Fibroblast of pulmonary artery (primary cell): Measurements from ENCODE around the gene TRIO.

Experiments
- DNase-seq: peaks from one replicate; pipeline ENCODE4 v3.0.0-alpha.2; 2010; ENCODE audit warnings: low read depth
- H3K4me3 ChIP-seq: replicated peaks from 2 replicates; pipeline ENCODE4 v1.5.1; 2011; ENCODE audit warnings: low read depth, mild to moderate bottlenecking, control low read depth, low read length, moderate library complexity
- TF ChIP-seq, protein P1 (sequence below): IDR thresholded peaks from 2 replicates; pipeline ENCODE4 v1.5.1; 2011; ENCODE audit warnings: mild to moderate bottlenecking, control low read depth, low read length, inconsistent platforms; ENCODE audit errors: missing control alignments

The TRIO gene

DNA sequence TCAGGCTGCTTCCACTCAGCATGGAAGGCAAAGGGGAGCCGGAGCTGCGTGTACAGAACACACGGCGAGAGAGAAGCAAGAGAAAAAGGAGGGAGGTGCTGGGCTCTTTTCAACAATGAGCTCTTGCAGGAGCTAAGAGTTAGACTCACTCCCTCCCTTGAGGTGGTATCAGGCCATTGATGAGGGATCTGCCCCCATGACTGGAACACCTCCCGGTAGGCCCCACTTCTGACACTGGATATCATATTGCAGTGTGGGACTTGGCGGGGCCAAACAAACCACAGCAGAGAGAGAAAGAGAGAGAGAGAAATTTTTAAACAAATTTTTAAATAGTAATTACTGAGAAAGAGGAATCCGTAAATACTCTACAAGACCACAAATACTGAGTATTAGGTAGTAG is 182.2 kb downstream of the TRIO start:
- H3K4me3 ChIP-seq: no peak overlapping the region
- TF ChIP-seq, protein P1, sequence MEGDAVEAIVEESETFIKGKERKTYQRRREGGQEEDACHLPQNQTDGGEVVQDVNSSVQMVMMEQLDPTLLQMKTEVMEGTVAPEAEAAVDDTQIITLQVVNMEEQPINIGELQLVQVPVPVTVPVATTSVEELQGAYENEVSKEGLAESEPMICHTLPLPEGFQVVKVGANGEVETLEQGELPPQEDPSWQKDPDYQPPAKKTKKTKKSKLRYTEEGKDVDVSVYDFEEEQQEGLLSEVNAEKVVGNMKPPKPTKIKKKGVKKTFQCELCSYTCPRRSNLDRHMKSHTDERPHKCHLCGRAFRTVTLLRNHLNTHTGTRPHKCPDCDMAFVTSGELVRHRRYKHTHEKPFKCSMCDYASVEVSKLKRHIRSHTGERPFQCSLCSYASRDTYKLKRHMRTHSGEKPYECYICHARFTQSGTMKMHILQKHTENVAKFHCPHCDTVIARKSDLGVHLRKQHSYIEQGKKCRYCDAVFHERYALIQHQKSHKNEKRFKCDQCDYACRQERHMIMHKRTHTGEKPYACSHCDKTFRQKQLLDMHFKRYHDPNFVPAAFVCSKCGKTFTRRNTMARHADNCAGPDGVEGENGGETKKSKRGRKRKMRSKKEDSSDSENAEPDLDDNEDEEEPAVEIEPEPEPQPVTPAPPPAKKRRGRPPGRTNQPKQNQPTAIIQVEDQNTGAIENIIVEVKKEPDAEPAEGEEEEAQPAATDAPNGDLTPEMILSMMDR: no peak
- no peak for DNase-seq

DNA sequence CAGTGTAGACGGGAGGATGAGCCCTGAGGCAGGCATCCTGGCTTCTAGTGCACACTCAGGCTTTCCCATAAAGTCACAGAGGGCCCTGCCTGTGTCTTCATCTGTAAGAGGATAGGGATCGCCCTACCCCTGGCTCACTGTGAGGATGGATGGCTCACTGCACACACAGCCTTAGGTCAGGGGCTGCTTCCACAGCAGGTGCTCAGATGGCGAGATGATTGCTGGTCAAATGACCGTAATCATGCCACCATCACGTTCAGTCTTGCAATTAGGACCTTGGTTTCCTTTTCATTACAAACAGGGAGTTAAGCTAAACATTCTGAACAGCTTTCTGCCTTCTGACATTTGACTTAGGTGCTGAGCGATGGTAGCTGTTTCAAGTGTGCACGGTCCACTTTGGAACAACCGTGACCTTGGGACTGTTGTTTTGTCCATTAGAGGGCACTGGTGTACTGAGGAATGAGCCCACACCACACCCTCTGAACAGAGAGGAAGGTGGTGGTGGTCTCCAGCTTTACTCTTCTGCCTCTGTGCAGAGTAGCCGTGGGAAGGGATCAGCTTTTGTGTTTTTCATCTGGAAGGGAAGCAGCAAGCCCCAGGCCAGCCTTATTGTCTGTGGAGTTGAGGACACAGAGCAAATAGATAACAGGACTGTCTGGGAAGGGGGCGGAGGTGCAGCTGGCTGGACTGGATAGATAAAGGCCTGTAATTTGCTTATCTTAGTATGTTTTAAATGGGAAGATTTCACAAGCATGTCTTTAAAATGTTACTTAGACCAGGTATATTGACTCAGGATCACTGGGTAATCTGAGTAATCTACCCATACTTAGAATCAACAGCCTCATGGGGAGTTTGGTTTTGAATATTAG is 183.1 kb downstream of the TRIO start:
- DNase-seq: no peak
- TF ChIP-seq, protein P1: peak; percentile 32
- H3K4me3 ChIP-seq: no peak overlapping the region

DNA sequence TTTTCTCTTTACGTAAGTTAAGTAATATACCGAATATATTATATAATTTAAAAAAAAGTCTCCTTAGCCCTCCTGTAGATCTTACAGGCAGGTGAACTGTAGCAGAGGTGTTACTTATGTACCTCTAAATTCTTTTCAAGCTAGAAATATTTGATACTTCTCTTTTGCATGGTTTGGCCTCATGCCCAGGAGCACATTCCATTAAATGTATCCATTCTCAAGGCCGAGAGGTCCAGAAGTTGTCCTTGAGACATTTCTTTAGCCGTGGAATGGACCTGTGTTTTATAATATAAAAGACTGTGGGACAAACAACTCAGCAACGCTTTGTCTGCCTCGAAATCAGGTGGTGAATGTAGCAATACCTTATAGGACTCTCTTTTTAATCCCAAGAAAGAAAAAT is 184.5 kb downstream of the TRIO start:
- TF ChIP-seq, protein P1: no peak
- H3K4me3 ChIP-seq: no peak overlapping the region
- peak; percentile 38 for DNase-seq

DNA sequence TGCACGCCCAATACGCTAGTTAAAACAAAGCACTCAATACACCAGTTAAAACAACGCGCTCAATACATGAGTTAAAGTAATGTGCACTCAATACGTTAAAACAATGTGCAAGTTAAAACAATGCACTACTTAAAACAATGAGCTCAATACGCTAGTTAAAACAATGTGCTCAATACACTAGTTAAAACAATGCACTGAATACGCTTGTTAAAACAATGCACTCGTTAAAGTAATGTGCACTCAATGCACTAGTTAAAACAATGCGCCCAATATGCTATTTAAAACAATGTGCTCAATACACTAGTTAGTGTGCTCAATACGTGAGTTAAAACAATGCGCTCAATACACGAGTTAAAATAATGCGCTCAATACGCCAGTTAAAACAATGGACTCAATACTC is 185.0 kb downstream of the TRIO start:
- no peak for DNase-seq
- H3K4me3 ChIP-seq: no peak overlapping the region
- TF ChIP-seq, protein P1: no peak

DNA sequence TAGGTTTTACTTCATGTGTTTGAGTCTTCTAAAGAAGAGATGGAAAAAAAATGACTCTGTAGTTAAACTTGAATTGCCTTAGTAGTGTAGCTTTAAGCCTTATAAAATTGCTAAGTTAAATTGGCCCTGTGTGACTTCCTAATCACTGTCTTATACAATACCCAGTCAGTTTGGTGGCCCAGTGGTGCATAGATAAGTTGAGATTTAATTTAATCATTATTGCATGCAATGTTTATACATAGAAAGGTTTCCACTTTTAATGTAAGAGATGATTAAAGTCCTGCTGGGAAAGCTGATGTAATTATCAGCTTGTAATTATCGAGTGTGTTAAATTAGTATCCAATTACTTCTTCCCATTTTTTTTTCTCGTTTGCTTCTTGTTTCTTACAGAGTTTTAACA is 187.1 kb downstream of the TRIO start:
- TF ChIP-seq, protein P1: no peak
- no peak for DNase-seq
- H3K4me3 ChIP-seq: no peak overlapping the region

DNA sequence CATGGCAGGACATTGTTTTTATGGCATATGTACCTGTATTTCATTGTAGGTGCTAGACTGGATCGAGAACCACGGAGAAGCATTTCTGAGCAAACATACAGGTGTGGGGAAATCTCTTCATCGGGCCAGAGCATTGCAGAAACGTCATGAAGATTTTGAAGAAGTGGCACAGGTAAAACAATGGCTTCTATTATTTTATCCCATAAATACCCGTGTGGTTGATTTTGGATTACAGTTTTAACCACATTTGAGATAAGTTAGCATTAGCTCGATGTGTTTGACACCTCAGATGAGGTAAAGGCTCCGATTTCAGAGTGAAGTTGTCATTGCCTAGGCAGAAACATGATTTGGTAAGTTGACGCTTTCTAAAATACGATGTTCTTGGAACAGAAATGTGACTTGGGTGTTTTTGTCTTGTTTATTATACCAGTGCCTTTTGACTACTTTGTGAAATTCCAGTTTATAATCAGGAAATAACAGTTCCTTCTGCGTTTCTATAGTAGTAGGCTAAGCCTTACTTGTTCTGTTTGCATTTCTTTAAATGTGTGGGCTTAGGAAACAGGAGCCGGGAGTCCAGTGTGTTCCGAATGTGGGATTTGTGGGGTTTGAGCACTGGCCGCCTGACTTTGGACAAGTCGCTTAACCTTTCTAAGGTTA is 187.7 kb downstream of the TRIO start:
- TF ChIP-seq, protein P1: no peak
- no peak overlapping the region for H3K4me3 ChIP-seq
- no peak for DNase-seq
